Measurements from ENCODE around the gene ATP7B.

Gene ATP7B

DNA sequence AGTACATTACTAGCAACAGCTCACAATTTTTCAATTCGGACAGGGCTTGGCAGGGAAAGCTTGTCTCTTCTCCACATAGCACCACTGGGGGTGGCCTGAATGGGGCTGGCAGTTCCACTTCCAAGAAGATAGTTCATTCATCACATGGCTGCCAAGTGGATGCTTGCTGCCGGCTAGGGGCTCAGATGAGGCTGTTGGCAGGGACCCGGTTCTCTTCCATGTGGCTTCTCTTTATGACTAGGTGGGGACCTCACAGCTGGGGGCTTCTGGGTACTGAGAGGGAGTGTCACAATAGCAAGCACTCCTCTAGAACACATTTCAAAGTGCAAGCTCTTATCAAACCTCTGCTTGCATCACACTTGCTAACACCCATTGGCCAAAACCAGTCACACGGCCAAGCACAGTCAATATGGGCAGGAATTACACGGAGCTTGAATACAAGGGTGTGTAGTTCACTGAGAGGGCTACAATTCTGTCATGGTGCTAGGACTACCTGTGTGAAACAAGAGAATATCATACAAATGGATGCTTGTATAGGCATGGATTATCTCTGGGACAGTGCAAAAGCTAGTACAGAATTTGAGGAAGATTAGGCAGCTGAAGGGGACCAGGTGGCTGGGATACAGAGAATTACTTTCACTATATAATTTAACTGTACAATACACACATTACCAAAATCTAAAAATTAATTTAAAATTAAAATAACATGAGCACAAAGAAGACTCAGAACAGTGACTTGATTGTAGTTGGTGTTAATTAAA, 32.3 kb downstream of the ATP7B start:
- DNase-seq (ENCODE audit: low spot score): no peak

DNA sequence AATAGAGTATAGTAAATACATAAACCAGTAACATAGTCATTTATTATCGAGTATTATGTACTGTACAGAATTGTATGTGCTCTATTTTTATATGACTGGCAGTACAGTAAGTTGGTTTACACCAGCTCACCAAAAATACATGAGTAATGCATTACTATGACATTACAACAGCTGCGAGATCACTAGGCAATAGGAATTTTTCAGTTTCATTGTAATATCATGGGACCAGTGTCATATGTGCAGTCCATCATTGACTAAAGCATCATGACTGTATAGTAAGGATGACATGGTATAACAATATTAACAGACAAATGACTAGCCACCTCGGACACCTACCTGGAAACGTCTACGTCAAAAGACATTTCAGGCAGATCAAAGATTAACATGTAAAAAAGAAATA, 33.6 kb downstream of the ATP7B start:
- peak; percentile 25 for DNase-seq (ENCODE audit: low spot score)

DNA sequence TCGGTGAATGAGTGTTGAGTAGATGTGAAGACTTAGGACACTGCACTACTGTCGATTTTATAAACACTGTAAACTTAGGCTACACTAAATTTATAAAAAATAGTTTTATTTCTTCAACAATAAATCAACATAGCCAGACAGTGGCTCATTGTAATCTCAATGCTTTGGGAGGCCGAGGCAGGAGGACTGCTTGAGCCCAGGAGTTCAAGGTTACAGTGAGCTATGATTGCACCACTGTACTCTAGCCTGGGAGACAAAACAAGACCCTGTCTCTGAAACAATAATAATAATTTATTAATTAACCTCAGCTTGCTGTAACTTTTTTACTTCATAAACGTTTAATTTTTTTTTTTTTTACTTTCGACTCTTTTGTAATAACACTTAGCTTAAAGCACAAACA, 34.4 kb downstream of the ATP7B start:
- no peak for DNase-seq (ENCODE audit: low spot score)

DNA sequence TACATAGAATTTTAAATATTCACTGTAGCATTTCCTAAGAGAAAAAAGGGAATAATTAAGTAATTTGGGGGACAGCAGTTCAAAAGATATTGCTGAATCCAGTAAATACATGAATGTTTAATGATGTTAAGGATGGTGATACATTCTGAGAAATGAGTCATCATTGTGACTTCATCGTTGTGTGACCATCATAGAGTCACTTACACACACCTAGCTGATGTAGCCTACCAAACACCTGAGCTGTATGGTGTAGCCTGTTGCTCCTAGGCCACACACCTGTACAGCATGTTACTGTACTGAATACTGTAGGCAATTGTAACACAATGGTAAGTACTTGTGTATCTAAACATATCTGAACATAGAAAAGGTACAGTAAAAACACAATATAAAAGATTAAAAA, 34.8 kb downstream of the ATP7B start:
- peak; percentile 40 for DNase-seq (ENCODE audit: low spot score)

DNA sequence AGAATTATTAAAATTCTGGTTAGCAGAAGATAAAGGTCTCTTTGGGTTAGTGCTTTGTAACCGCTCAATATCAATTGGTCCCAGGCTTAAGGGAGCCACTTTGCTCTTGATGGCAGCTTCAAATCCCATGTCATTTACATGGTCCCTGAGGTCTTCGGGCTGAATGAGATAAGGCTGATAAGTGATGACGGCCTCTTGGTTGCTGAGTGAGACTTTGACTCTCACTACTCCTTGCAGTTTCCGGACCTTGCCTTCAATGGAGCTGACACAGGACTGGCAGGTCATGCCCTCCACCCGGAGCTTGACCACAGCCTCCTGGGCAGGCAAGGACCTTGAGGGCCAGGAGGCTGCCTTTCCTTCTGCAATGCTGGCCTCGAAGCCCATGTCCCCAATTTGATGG, 36.8 kb downstream of the ATP7B start:
- no peak for DNase-seq (ENCODE audit: low spot score)

DNA sequence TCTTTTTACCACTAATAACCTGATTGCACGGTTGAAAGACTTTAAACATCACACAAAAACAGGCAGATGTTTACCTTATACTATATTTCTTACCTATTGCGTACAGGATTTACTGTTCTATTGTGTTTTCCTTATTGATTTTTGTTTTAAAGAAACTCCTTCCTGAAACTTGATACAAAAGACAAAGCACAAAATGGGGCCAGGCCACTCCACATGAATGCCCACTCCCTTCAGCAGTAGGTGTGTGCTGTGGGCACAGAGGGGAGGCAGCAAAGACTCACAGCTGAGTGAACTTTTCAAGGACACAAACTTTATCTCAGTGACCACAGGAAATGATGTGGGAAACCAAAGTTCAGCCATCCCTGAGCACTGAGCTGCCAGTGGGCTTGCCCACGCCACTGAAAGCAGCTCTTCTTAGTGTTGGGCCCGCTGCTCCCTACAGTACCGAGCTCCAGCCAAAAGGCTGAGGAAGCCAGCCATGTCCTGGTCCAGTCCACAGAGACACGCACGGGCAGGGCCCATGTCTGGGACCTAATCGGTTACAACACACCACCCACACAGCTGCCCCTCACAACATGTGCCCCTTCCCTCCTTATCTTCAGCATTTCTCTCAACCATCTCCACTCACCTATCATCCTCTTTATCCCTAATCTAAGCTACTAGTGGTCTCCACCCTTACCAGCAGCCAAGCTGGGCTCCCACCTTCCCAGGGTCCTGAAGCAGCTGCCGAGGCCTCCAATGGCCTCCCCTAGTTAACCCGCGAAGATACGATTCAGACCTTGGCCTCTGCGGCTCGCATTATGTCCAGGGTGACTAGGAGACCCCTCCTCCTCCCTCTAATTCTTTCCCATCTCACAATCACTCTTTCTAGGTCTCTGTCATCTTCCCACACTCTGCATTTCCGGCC, 39.5 kb downstream of the ATP7B start:
- no peak for DNase-seq (ENCODE audit: low spot score)

DNA sequence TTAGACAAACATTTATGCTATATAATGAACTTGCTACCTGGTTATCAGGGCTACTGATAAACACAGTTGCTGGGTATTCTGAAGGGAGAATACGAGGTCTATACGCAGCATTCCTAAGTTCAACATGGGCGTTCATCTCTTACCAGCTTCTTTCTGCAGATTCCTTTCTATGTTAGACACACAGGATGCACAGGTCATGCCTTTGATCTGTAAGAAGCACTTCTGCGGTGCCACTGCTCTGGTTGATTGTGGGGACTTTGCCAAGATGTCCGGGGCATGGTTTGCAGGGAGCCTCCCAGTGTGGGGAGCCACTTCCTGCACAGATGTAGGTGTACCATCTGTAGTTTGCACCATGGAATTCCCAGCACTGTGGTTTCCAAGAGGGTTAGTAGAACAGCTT, 40.9 kb downstream of the ATP7B start:
- no peak for DNase-seq (ENCODE audit: low spot score)

DNA sequence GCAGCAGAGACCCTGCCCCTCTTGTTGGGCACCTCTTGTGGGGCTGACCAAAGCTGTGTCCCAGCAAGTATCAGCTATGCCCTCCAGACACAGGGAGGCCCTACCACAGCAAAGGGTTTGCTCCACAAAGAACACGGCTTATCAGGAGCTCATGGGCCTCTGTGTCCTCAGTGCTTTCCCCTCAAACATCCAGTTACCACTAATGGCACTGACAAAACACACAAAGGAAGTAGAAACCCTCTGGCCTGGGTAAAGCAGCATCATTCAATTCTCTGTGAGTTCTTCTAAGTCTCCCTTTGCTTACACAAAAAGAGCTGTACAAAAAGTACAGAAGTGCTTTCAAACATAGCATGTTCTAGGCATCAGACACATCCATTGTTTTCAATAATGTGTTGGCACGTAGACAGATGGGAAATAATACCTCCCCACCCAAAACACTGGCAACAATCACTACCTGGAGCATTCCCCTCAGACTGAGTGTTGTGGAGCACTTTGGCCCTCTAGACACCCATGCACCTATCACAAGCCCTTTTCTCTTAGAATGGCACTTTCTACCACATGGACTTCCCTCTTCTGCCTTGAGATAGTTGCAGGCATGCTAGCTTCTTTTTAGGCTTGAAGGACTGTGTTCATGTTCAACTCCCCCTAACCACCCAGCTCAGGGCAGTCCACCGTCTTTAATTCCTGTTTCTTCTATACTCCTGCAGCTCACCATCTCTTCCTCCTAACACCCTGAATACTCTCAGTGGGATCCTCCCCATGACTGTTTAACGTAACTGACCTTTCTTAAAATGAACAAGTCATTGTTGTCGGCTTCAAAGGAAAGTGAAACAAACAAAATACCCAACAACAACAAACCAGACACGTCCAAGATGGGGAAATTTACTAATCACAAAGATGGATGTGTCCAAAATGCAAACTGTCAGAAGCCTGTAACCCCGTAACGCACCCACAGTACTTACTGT, 43.5 kb downstream of the ATP7B start:
- no peak for DNase-seq (ENCODE audit: low spot score)

DNA sequence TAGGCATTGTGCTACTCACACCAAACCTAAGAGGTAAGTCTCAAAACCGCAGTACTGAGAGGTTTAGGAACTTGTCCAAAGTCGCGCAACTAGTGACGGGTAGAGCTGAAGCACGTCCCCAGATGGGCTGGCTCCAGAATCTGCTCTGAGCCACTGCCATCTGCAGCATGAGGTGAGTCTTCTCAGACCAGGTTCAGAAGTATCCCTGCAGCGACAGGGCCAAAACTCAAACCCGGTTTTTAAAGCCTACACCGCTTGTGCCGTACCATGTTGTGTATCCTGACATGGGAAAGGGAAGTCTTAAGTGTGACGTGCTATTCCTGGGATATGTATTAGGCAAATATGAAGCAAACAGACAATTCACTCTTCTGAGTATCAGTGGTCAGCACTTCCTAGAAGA, 45.1 kb downstream of the ATP7B start:
- no peak for DNase-seq (ENCODE audit: low spot score)

DNA sequence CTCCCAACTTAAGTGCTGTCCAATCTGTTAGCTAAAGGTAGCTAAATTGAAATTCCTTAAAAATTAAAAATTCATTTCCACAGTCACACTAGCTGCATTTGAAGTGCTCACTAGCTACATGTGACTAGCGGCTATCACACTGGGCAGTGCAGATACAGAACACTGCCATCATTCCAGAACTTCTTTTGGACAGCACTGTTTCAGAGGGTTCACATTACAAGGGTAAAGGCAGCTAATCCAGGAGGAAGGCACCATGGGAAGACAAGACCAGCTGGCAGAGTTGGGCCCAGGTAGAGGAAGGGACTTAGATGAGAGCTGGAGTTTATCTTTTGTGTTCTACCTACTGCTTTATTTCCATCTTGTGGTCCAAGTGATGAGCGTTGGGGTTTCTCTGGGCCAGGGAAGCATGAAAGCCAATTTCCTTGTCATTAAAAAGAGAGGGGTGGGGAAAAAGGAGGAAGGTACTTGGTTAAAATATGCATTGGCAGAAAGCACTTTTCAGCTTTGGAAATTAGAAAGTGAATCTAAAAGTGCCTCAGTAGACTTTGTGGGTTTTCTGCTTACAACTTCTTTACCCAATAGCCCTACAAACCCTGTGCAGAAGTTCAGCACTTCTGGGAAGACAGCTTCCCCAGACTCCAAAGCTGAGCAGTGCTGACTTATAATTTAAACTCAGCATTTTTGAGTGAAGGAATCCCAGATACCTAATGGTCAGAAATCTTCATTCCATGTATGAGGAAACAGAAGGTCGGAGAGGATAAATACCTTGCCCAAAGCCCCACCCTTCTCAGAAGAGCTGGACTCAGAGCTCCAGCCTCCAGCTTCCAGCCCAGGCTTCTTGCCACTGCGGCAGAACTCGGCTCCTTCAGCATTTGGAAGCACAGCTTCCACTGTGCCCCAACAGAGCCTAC, 49.5 kb downstream of the ATP7B start:
- DNase-seq (ENCODE audit: low spot score): no peak

DNA sequence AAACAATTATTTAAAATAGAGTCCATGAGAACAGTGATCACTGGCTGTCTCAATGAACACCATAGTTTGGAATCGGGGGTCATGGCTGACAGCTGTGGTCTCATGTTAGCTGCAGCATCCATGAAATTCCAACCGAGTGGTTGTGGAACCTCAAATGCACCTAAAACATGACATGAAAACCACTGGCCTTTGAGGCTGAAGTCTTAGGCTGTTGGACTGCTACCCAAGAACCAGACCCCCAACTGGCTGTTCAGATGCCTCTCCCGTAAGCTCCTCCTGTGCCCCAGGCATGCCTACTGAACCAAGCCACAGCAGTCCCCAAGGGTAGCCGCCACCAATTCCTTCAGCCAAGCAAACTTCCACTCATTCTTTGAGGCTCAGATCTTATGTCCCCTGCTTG, 50.5 kb downstream of the ATP7B start:
- DNase-seq (ENCODE audit: low spot score): no peak

DNA sequence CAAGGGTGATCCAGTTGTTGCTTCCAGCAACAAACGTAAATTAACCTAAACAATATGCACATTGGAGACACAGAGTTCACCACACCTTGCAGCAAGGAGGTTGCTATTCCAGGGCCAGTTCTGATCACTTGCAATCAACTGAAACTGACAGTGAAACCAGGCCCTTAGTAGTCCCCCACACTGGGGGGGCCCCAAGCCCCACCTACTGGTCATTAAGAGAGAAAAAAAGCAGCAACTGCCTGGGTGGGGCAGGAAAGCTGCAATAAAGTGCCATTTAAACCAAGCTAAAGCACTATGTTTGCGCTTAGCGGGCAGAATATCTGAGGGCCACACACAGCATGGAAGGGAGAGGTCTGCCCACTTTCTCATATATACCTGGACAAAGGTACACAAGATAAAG, 51.5 kb downstream of the ATP7B start:
- DNase-seq (ENCODE audit: low spot score): no peak

DNA sequence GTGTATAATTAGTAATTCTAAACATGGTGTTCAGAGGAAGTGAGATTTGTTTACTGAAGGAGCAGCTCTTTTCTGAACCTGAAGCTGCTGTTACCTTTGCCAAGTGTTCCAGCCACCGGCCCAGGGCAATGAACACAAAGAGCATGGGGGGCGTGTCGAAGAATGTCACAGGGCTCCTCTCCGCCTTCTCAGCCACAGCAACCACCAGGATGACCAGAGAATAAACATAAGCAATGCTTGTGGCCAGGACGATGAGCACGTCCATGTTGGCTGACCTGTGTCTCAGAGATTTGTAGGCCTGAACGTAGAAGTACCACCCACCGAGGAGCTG, 53.1 kb downstream of the ATP7B start:
- no peak for DNase-seq (ENCODE audit: low spot score)

DNA sequence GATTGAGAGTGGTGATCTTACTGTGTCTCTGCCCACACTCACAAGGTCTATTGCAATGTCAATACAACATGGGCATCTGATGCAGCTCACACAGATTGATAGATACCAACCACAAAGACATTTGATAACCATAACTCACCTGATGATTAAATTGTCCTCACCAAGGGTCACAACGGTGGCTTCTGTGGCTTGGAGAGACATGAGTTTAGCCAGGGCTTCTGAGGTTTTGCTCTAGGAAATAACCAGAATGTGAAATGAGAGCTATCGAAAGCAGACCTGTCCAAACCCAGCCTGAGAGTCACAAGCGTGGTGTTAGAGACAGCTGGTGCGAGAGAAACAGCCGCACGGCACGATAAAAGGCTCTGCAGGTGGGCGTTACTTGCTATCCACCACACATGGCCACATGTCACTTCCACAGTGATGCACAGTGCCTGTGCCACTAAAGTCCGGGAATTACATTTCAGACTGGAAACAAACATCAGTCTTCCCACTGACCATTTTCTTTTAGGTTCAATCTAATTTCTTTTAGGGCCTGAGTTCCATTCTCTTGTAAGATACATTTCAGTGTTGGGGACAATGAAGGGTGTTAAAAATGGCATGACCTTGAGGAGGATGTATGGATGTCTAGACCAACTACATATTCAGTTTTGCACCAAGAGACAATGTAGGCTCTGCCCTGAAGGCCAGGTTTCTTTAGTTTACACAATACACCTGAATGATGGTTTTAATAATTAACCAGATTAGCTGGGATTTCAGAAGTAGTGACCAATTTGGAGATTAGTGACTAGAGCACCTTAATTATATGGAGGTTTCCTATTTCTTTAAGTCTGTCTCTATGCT, 53.7 kb downstream of the ATP7B start:
- no peak for DNase-seq (ENCODE audit: low spot score)

DNA sequence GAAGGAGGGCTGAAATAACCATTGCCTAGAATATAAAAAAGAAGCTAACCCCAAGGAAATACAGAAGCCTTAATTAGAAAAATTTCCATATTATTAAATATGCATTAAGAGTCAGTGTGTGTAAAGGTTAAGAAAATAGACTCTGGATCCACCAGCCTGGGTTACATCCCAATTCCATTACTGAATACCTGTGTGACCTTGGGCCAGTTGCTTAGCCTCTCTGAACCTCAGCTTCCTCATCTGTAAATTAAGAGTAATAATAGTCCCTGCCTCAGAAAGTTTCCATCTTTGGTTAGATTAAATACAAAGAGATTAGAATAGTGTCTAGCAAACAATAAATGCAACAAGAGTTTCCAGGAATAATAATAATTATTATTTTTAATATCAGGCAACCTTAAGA, 54.5 kb downstream of the ATP7B start:
- no peak for DNase-seq (ENCODE audit: low spot score)

DNA sequence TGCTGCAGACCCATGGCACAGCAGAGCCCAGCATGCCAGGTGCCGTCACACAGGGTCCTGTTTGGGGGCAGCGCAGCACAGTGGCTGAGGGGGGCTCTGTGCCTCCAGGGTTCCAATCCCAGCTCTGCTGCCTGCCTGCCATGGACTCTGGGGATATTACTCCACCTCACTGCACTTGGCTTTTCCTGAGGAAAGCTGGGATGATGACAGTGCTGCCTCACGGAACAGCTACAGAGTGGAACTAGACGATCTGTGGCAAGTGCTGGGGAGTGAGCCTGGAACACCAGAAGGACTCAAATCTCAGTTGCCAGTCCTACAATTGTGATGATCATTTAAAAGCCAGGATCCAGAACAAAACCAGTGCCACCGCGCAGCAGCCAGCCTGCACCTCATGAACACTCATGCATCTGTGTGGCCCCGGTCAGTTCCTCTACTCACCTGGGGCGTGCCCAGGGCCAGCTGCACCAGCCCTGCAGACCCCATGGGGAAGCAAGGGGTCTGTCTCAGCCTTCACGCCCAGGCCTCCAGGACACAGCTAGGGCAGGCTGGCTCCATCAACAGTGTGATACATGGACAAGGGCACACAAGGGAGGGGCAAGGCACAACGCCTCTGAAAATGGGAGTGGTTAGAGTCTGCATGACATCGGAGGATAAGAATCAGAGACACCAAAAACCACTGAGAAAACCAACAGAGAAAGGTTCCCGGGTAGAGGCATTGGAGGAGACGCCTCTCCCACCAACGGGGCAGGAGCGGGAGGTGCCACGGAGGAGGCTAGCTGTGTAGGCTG, 55.2 kb downstream of the ATP7B start:
- DNase-seq (ENCODE audit: low spot score): no peak

DNA sequence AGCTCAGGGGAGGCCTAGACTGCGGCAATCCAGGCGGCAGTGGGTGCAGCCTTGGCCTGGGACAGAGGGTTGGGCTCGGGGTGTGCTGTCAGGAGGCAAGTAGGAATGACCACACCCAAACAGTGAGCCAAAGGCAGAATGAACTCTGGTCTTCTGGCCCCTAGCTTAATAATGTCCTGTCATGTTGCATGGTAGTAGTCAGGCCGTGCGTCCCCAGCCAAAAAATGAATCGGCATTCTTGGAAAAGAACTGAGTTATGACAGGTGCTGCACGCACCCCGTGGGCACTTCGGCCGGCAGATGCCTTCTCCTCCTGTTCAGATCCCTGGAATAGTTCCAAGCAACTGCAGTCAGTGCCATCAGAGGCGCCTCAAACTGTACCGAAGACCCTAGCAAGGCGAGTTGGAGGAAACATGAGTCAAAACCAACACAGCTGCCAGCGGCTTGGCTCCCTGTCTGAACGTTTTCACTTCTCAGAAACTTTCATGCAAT, 55.9 kb downstream of the ATP7B start:
- no peak for DNase-seq (ENCODE audit: low spot score)

DNA sequence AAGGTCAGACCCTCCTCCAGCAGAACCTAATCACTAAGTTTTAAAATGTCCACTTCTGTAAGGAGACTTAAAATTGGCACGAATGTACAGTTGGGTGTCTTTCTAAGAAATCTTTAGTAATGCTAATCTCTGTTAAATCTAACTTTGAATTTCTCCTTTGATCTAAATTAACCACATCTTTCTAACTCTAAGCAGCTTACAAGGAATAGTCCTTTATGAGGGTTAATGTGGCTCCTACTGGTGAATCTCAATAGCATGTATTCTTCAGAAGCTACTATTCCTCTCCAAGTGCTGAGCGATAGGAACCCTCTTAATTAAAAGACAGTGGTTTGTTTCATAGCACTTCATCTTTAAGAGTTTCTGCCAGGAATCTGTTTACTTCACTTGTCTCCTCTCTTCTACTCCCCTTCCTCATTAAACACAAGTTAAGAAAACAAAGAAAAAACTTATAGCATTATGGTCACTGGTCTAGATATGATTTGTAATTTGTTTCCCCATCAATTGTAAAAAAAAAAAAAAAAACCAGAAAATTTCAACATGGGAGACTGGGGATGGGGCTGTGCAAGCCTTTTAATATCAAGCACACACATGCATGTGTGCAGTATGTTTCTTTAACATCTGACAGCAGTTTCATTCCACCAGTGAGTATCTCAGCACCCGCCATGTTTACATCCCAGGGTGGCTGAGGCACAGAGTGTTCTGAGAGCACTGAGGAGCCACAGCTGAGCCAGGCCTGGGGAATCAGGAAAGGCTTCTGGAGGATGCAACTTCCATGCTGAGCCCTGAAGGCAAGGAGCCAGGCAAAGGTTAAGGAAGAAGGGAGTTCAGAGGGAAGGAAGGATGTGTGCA, 57.7 kb downstream of the ATP7B start:
- DNase-seq (ENCODE audit: low spot score): no peak

Data from kidney tubule cell (primary cell).